Aortic smooth muscle cell (primary cell): ENCODE results near the gene CNOT6L. TPM values are rescaled to one million over a fixed set of nuclear protein-coding genes. Genes with fewer than 3 reads are reported as not detected.

Source experiments
- total RNA-seq: library from RNA; depleted of rRNA; stranded (reverse); fragments of >200 nt; gene quantifications from 2 replicates; pipeline ENCODE4 v1.2.3, GENCODE V29; 2014

Gene CNOT6L
- 11.6 and 13.1 TPM in 2 replicates for total RNA-seq

GRCh38 chr4:77818602-77819403 is at the start of gene CNOT6L:
TSS of gene CNOT6L (minus strand) at chr4:77819368. CDS start at chr4:77819308, 60 bp downstream.

GRCh38 chr4:77862478-77863216 is 43.5 kb upstream of the CNOT6L start, which contains the start of gene MRPL1:
TSS of gene MRPL1 (plus strand) at chr4:77862830. CDS start at chr4:77862849, 19 bp downstream.

Other genes with a start within 250 kb of the CNOT6L start
- gene CXCL13, start 213.5 kb downstream of the CNOT6L start, total RNA-seq: not detected in 2 replicates
- 19.3 and 23.8 TPM in 2 replicates for gene MRPL1, start 43.5 kb upstream of the CNOT6L start, total RNA-seq
- 0.13 and 0.37 TPM in 2 replicates for gene FRAS1, start 238.0 kb upstream of the CNOT6L start, total RNA-seq